ENCODE results near the gene ARHGEF10L. TPM values are rescaled to one million over a fixed set of nuclear protein-coding genes. Genes with fewer than 3 reads are reported as not detected.

ARHGEF10L gene
- polyA plus RNA-seq, 1 donor (not counting 4 experiments of a cell fraction or from before 2014, with no cell fraction given): 2.4 TPM

- H3K36me3 ChIP-seq (ENCODE audit: control insufficient read depth in 2 of 2, extremely low read depth in 1 of 2, insufficient read depth in 2 of 2, low read length in 2 of 2): no peaks in the 10 kb centered on the region
- no peak overlapping the region for H3K27ac ChIP-seq (ENCODE audit: control insufficient read depth, insufficient read depth, low read length)
- no peak overlapping the region for H3K9ac ChIP-seq (ENCODE audit: control insufficient read depth, extremely low read depth, insufficient read depth, low read length)
- no peak overlapping the region for H3K4me3 ChIP-seq (ENCODE audit: control insufficient read depth in 2 of 3, extremely low read depth in 1 of 3, insufficient read depth in 2 of 3, low read depth in 1 of 3, low read length in 3 of 3)
- H4K20me1 ChIP-seq (ENCODE audit: control insufficient read depth, extremely low read depth, insufficient read depth, low read length): no peaks in the 10 kb centered on the region
- no peak overlapping the region for H2AFZ ChIP-seq (ENCODE audit: control insufficient read depth, low read length)
- FAIRE-seq (no peak), DNase-seq (ENCODE audit: low read depth, low spot score) (no peak)
- dilution Hi-C loops (cut with MboI; ENCODE audit: extremely low pct_ligation_motif_present, low sequenced_read_pairs): no loop called here
- no peaks in the 10 kb centered on the region for H3K27me3 ChIP-seq (ENCODE audit: control insufficient read depth, extremely low read depth, insufficient read depth, low read length)
- H3K4me1 ChIP-seq (ENCODE audit: control insufficient read depth, extremely low read depth, insufficient read depth, low read length): peaks cover 18% of the 10 kb centered on the region
- H3K79me2 ChIP-seq (ENCODE audit: control insufficient read depth, insufficient read depth, low read length): no peaks in the 10 kb centered on the region
- H3K9me1 ChIP-seq (ENCODE audit: control insufficient read depth, extremely low read depth, insufficient read depth, low read length): no peaks in the 10 kb centered on the region
- TF ChIP-seq EZH2 (IDR thresholded peaks at IDR 0.05; ENCODE audit: low read length) (no peak), CTCF (optimal IDR thresholded peaks at IDR 0.05 in 1 of 3, IDR thresholded peaks at IDR 0.05 in 1 of 3, conservative IDR thresholded peaks at IDR 0.05 in 1 of 3; ENCODE audit: extremely low read depth in 1 of 3, insufficient read depth in 2 of 3, low read length in 3 of 3) (no peak)
- no peaks in the 10 kb centered on the region for H3K9me3 ChIP-seq (ENCODE audit: control insufficient read depth, low read depth, low read length)
- H3K4me2 ChIP-seq (ENCODE audit: control insufficient read depth, extremely low read depth, insufficient read depth, low read depth, low read length): no peak overlapping the region
Observed at GRCh38 chr1:17523321-17524041, 16.0 kb upstream of the ARHGEF10L start.

GRCh38 chr1:17524645-17525044 lies 14.9 kb upstream of the ARHGEF10L start:
- Histone ChIP-seq H3K9me1 (ENCODE audit: control insufficient read depth, extremely low read depth, insufficient read depth, low read length) (no peaks in the 10 kb centered on the region), H3K27ac (ENCODE audit: control insufficient read depth, insufficient read depth, low read length) (no peak overlapping the region), H3K4me2 (ENCODE audit: control insufficient read depth, extremely low read depth, insufficient read depth, low read depth, low read length) (no peak overlapping the region), H3K4me3 (ENCODE audit: control insufficient read depth in 2 of 3, extremely low read depth in 1 of 3, insufficient read depth in 2 of 3, low read depth in 1 of 3, low read length in 3 of 3) (no peak overlapping the region), H3K9ac (ENCODE audit: control insufficient read depth, extremely low read depth, insufficient read depth, low read length) (no peak overlapping the region), H4K20me1 (ENCODE audit: control insufficient read depth, extremely low read depth, insufficient read depth, low read length) (no peaks in the 10 kb centered on the region), H3K4me1 (ENCODE audit: control insufficient read depth, extremely low read depth, insufficient read depth, low read length) (peaks cover 16% of the 10 kb centered on the region), H3K79me2 (ENCODE audit: control insufficient read depth, insufficient read depth, low read length) (no peaks in the 10 kb centered on the region), H2AFZ (ENCODE audit: control insufficient read depth, low read length) (no peak overlapping the region), H3K27me3 (ENCODE audit: control insufficient read depth, extremely low read depth, insufficient read depth, low read length) (no peaks in the 10 kb centered on the region), H3K9me3 (ENCODE audit: control insufficient read depth, low read depth, low read length) (no peaks in the 10 kb centered on the region), H3K36me3 (ENCODE audit: control insufficient read depth in 2 of 2, extremely low read depth in 1 of 2, insufficient read depth in 2 of 2, low read length in 2 of 2) (no peaks in the 10 kb centered on the region)
- dilution Hi-C loops (cut with MboI; ENCODE audit: extremely low pct_ligation_motif_present, low sequenced_read_pairs): no loop called here
- FAIRE-seq: no peak
- no peak for DNase-seq (ENCODE audit: low read depth, low spot score)
- TF ChIP-seq EZH2 (IDR thresholded peaks at IDR 0.05; ENCODE audit: low read length) (no peak), CTCF (optimal IDR thresholded peaks at IDR 0.05 in 1 of 3, IDR thresholded peaks at IDR 0.05 in 1 of 3, conservative IDR thresholded peaks at IDR 0.05 in 1 of 3; ENCODE audit: extremely low read depth in 1 of 3, insufficient read depth in 2 of 3, low read length in 3 of 3) (no peak)

All from keratinocyte (primary cell).